ENCODE measurements around the gene NR3C1.

- TF ChIP-seq CTCF (IDR thresholded peaks at IDR 0.05) (peak; percentile 53), EZH2 (IDR thresholded peaks at IDR 0.05; ENCODE audit: borderline replicate concordance, insufficient read depth, low read depth, low read length, poor library complexity, severe bottlenecking) (no peak)
These were observed at the start of gene NR3C1 for GRCh38 chr5:143403593-143404415.
